Naive thymus-derived CD4-positive, alpha-beta T cell (primary cell): ENCODE results near the gene KCNQ1OT1. TPM values are rescaled to one million over a fixed set of nuclear protein-coding genes. Genes with fewer than 3 reads are reported as not detected.

ENCODE experiments used
- ATAC-seq: fragments of 150-1000 bp; cut with Tn5 transposase; 2 replicates; pipeline ENCODE4 v1.10.0; 2021; ENCODE audit warnings: mild to moderate bottlenecking, moderate library complexity
- CTCF ChIA-PET: fragments of 350-600 bp; sonication (Branson Sonifier 250); formaldehyde crosslinking; loops from one replicate; lab custom pipeline; 2021; ENCODE audit warnings: antibody characterized with exemption; lab: Charles Lee
- POLR2A ChIA-PET: fragments of 350-600 bp; sonication (Branson Sonifier 250); formaldehyde crosslinking; loops from one replicate; lab custom pipeline; 2021; ENCODE audit warnings: antibody characterized with exemption, inconsistent platforms; lab: Charles Lee
- DNase-seq, 9 donors: peaks; one replicate each; pipeline versions ENCODE4 v3.0.0 to v3.0.0-alpha.2; 2020 to 2022; ENCODE audit warnings: mixed read lengths in 1 of 9
- H3K27ac ChIP-seq: one replicate; pipeline ENCODE4 v1.7.0; 2013; ENCODE audit warnings: mild to moderate bottlenecking, low read depth, low read length, moderate library complexity
- H3K27me3 ChIP-seq, 2 donors: one replicate each; pipeline ENCODE4 v1.7.0; 2013; ENCODE audit warnings: low read length in 2 of 2, mild to moderate bottlenecking in 2 of 2, moderate library complexity in 2 of 2; ENCODE audit not compliant: control insufficient read depth in 2 of 2, insufficient read depth in 2 of 2
- H3K36me3 ChIP-seq, 3 experiments: 1 replicate in 2 of 3; 2 replicates in 1 of 3; pipeline ENCODE4 v1.7.0; 2013; ENCODE audit warnings: low read length in 3 of 3, mild to moderate bottlenecking in 3 of 3, moderate library complexity in 1 of 3; ENCODE audit not compliant: insufficient read depth in 3 of 3, control insufficient read depth in 2 of 3
- H3K4me1 ChIP-seq, 2 donors: one replicate each; pipeline ENCODE4 v1.7.0; 2013; ENCODE audit warnings: low read length in 2 of 2, mild to moderate bottlenecking in 2 of 2, moderate library complexity in 1 of 2; ENCODE audit not compliant: control insufficient read depth in 2 of 2, insufficient read depth in 2 of 2
- H3K4me3 ChIP-seq: 2 replicates; pipeline ENCODE4 v1.7.0; 2013; ENCODE audit warnings: mild to moderate bottlenecking, low read length
- H3K9me3 ChIP-seq, 3 experiments: 1 replicate in 2 of 3; 2 replicates in 1 of 3; pipeline ENCODE4 v1.7.0; 2013; ENCODE audit warnings: low read length in 3 of 3; ENCODE audit not compliant: control insufficient read depth in 2 of 3
- H3K27ac Mint-ChIP-seq, 9 donors: one replicate each; pipeline ENCODE4 v1.8.0; 2020 to 2022; ENCODE audit warnings: mixed read lengths in 9 of 9, mild to moderate bottlenecking in 8 of 9, moderate library complexity in 5 of 9, inconsistent platforms in 2 of 9
- H3K27me3 Mint-ChIP-seq, 5 donors: one replicate each; pipeline ENCODE4 v1.8.0; 2021 to 2022; ENCODE audit warnings: mixed read lengths in 5 of 5, mild to moderate bottlenecking in 1 of 5
- H3K36me3 Mint-ChIP-seq, 5 donors: one replicate each; pipeline ENCODE4 v1.8.0; 2020 to 2022; ENCODE audit warnings: mixed read lengths in 5 of 5, mild to moderate bottlenecking in 3 of 5, inconsistent platforms in 1 of 5
- H3K4me1 Mint-ChIP-seq, 7 donors: one replicate each; pipeline ENCODE4 v1.8.0; 2020 to 2022; ENCODE audit warnings: mixed read lengths in 7 of 7, mild to moderate bottlenecking in 3 of 7, inconsistent platforms in 1 of 7
- H3K4me3 Mint-ChIP-seq, 10 donors: one replicate each; pipeline ENCODE4 v1.8.0; 2020 to 2022; ENCODE audit warnings: mild to moderate bottlenecking in 10 of 10, mixed read lengths in 10 of 10, moderate library complexity in 6 of 10, inconsistent platforms in 2 of 10
- H3K9me3 Mint-ChIP-seq, 11 donors: one replicate each; pipeline ENCODE4 v1.8.0; 2020 to 2022; ENCODE audit warnings: mixed read lengths in 11 of 11, mild to moderate bottlenecking in 4 of 11, inconsistent platforms in 1 of 11, moderate library complexity in 1 of 11
- intact Hi-C, 2 donors: fragments of 100-400 bp; cut with micrococcal nuclease; formaldehyde crosslinking; loops; one replicate each; pipeline ENCODE4 v1.15.1; 2023
- polyA plus RNA-seq, 2 donors: library from polyadenylated mRNA; unstranded; fragments of 300-500 nt; fragmentation: Illumina TruSeq; gene quantifications; one replicate each; pipeline ENCODE4 v1.2.3, GENCODE V29; 2021
- total RNA-seq, 6 experiments: library from RNA in 5 of 6; stranded (reverse) in 5 of 6; gene quantifications; 1 replicate in 5 of 6; 2 replicates in 1 of 6; pipeline ENCODE4 v1.2.3 and lab custom pipeline; 2021 to 2026

KCNQ1OT1 gene
- total and polyA plus RNA-seq, 7 experiments from 2014 or later, result 0.07 to 0.56 (median 0.19) TPM

- DNase-seq (no peak), ATAC-seq (no peak)
- no peak overlapping the region for H3K4me3 Mint-ChIP-seq
- intact Hi-C loops, result no loop called here
- peaks cover 0 to 17% (median 0%) of the 10 kb centered on the region in 5 donors for H3K36me3 Mint-ChIP-seq
- H3K36me3 ChIP-seq, result peaks cover 0 to 12% (median 0%) of the 10 kb centered on the region in 3 experiments
- no peak overlapping the region for H3K4me3 ChIP-seq
- CTCF ChIA-PET, result no interaction called here
- H3K27me3 Mint-ChIP-seq, result no peaks in the 10 kb centered on the region
- no peaks in the 10 kb centered on the region for H3K9me3 ChIP-seq
- POLR2A ChIA-PET, result no interaction called here
- H3K4me1 ChIP-seq, result no peaks in the 10 kb centered on the region
- no peak overlapping the region for H3K27ac Mint-ChIP-seq
- H3K4me1 Mint-ChIP-seq, result peaks cover 0 to 5% (median 2%) of the 10 kb centered on the region in 7 donors
- H3K9me3 Mint-ChIP-seq, result no peaks in the 10 kb centered on the region
- H3K27me3 ChIP-seq, result no peaks in the 10 kb centered on the region
- H3K27ac ChIP-seq, result no peak overlapping the region
These were observed 13.2 kb downstream of the KCNQ1OT1 start for GRCh38 chr11:2686360-2687222.

GRCh38 chr11:2685566-2686359 is 14.0 kb downstream of the KCNQ1OT1 start:
- intact Hi-C loops, result no loop called here
- Mint-ChIP-seq H3K27ac (no peak overlapping the region), H3K4me1 (peaks cover 0 to 6% (median 0%) of the 10 kb centered on the region in 7 donors), H3K9me3 (no peaks in the 10 kb centered on the region), H3K36me3 (peaks cover 0 to 18% (median 5%) of the 10 kb centered on the region in 5 donors), H3K4me3 (no peak overlapping the region), H3K27me3 (no peaks in the 10 kb centered on the region)
- Histone ChIP-seq H3K4me3 (no peak overlapping the region), H3K36me3 (peaks cover 0 to 12% (median 0%) of the 10 kb centered on the region in 3 experiments), H3K9me3 (no peaks in the 10 kb centered on the region), H3K27ac (no peak overlapping the region), H3K4me1 (no peaks in the 10 kb centered on the region), H3K27me3 (no peaks in the 10 kb centered on the region)
- CTCF ChIA-PET, result interaction anchor here (0.6 kb wide), 2 partner anchors 380 to 1420 kb away, joined by 3 read pairs; no protein-coding TSS in a partner anchor
- no peak for DNase-seq
- POLR2A ChIA-PET, result no interaction called here
- ATAC-seq, result no peak

- Mint-ChIP-seq H3K9me3 (no peaks in the 10 kb centered on the region), H3K36me3 (peaks cover 0 to 18% (median 5%) of the 10 kb centered on the region in 5 donors), H3K4me1 (peaks cover 0 to 9% (median 0%) of the 10 kb centered on the region in 7 donors), H3K4me3 (no peak overlapping the region), H3K27me3 (no peaks in the 10 kb centered on the region), H3K27ac (no peak overlapping the region)
- DNase-seq (no peak), ATAC-seq (no peak)
- Histone ChIP-seq H3K4me1 (no peaks in the 10 kb centered on the region), H3K27me3 (no peaks in the 10 kb centered on the region), H3K9me3 (no peaks in the 10 kb centered on the region), H3K4me3 (no peak overlapping the region), H3K36me3 (peaks cover 0 to 12% (median 0%) of the 10 kb centered on the region in 3 experiments), H3K27ac (no peak overlapping the region)
- POLR2A ChIA-PET, result no interaction called here
- intact Hi-C loops, result no loop called here
- CTCF ChIA-PET, result interaction anchor here (0.6 kb wide), 1 partner anchor 1421 kb away, joined by 3 read pairs; no protein-coding TSS in a partner anchor
These were observed 14.7 kb downstream of the KCNQ1OT1 start for GRCh38 chr11:2685051-2685450.

- Mint-ChIP-seq H3K4me3 (no peak overlapping the region), H3K4me1 (peaks cover 0 to 9% (median 0%) of the 10 kb centered on the region in 7 donors), H3K9me3 (no peaks in the 10 kb centered on the region), H3K27me3 (no peaks in the 10 kb centered on the region), H3K36me3 (peaks cover 0 to 18% (median 5%) of the 10 kb centered on the region in 5 donors), H3K27ac (no peak overlapping the region)
- DNase-seq (no peak), ATAC-seq (no peak)
- ChIA-PET CTCF (no interaction called here), POLR2A (no interaction called here)
- Histone ChIP-seq H3K36me3 (peaks cover 0 to 12% (median 0%) of the 10 kb centered on the region in 3 experiments), H3K9me3 (no peaks in the 10 kb centered on the region), H3K4me3 (no peak overlapping the region), H3K27ac (no peak overlapping the region), H3K27me3 (no peaks in the 10 kb centered on the region), H3K4me1 (no peaks in the 10 kb centered on the region)
- intact Hi-C loops, result no loop called here
These were observed 15.2 kb downstream of the KCNQ1OT1 start for GRCh38 chr11:2684581-2684980.

GRCh38 chr11:2683806-2684205 is 16.0 kb downstream of the KCNQ1OT1 start:
- H3K27ac ChIP-seq, result no peak overlapping the region
- Mint-ChIP-seq H3K36me3 (peaks cover 0 to 18% (median 5%) of the 10 kb centered on the region in 5 donors), H3K9me3 (no peaks in the 10 kb centered on the region), H3K4me1 (peaks cover 0 to 9% (median 0%) of the 10 kb centered on the region in 7 donors), H3K27ac (no peak overlapping the region), H3K27me3 (no peaks in the 10 kb centered on the region), H3K4me3 (no peak overlapping the region)
- ATAC-seq, result no peak
- peaks cover 0 to 12% (median 0%) of the 10 kb centered on the region in 3 experiments for H3K36me3 ChIP-seq
- POLR2A ChIA-PET, result no interaction called here
- H3K9me3 ChIP-seq, result no peaks in the 10 kb centered on the region
- DNase-seq, result no peak
- no peaks in the 10 kb centered on the region for H3K4me1 ChIP-seq
- H3K27me3 ChIP-seq, result no peaks in the 10 kb centered on the region
- H3K4me3 ChIP-seq, result no peak overlapping the region
- intact Hi-C loops, result no loop called here
- CTCF ChIA-PET, result no interaction called here

DNA sequence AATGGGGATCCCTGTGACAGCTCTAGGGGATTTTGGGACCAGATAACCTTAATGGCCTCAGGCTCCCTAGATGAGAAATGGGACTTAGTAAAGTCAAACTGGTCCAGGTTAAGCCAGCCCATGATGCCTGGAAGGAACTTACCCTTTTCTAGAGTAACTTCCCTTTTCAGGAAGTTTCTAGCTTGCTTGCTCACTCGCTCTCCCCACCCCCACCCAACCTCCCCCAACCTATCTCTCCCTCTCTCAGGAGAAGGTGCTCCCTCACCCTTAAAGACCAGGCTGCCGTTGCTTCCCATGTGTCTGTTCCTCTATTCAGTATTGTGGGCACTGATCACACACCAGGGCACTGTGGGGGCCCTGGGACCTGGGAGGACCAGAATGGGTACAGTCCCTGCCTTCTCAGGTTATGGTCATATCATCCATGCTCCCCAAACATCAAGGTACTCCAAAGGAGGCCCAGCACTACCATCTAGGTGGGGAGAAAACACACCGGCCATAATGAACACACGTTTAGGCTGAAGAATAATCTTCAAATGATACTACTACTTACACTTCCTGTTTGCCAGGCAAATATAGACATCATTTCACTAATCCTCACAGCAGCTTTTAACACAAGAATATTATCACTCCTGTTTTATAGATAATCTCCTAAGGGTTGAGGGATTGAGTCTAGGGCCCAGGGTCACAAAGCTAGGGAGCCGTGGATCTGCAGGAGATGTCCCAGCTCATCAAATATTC is 18.2 kb downstream of the KCNQ1OT1 start:
- H3K4me3 Mint-ChIP-seq, result no peak overlapping the region
- DNase-seq (no peak), ATAC-seq (peak; percentile 19)
- H3K36me3 Mint-ChIP-seq, result peaks cover 0 to 18% (median 5%) of the 10 kb centered on the region in 5 donors
- Histone ChIP-seq H3K27me3 (no peaks in the 10 kb centered on the region), H3K27ac (no peak overlapping the region), H3K4me3 (no peak overlapping the region), H3K36me3 (peaks cover 0 to 12% (median 0%) of the 10 kb centered on the region in 3 experiments), H3K4me1 (no peaks in the 10 kb centered on the region), H3K9me3 (no peaks in the 10 kb centered on the region)
- ChIA-PET CTCF (interaction anchor here (1.2 kb wide), 1 partner anchor 12 kb away, joined by 4 read pairs; no protein-coding TSS in a partner anchor), POLR2A (no interaction called here)
- H3K4me1 Mint-ChIP-seq, result peaks cover 0 to 9% (median 0%) of the 10 kb centered on the region in 7 donors
- peak overlapping the region in 3 of 9 donors; percentile 11 to 52 (median 14) for H3K27ac Mint-ChIP-seq
- no peaks in the 10 kb centered on the region for H3K9me3 Mint-ChIP-seq
- no peaks in the 10 kb centered on the region for H3K27me3 Mint-ChIP-seq
- intact Hi-C loops, result no loop called here
